Natural killer cell (primary cell): ENCODE results near the gene OR52E1. TPM values are rescaled to one million over a fixed set of nuclear protein-coding genes. Genes with fewer than 3 reads are reported as not detected.

Experiments
- ATAC-seq, 3 donors: fragments of 150-1000 bp in 2 of 3; fragments of 200-7000 bp in 1 of 3; cut with Tn5 transposase; 1 replicate in 1 of 3; 2 replicates in 2 of 3; pipeline ENCODE4 v1.10.0; 2021; ENCODE audit warnings: mild to moderate bottlenecking in 2 of 3, moderate library complexity in 2 of 3
- DNase-seq, 2 donors: peaks; one replicate each; pipeline versions ENCODE4 v3.0.0 to v3.0.0-alpha.2; 2013 to 2021; ENCODE audit warnings: mixed read lengths in 1 of 2
- H3K27ac ChIP-seq: one replicate; pipeline ENCODE4 v1.5.1; 2013; ENCODE audit warnings: mild to moderate bottlenecking, low read length
- H3K27me3 ChIP-seq: one replicate; pipeline ENCODE4 v1.6.1; 2013; ENCODE audit warnings: low read length; ENCODE audit not compliant: control insufficient read depth, insufficient read depth
- H3K36me3 ChIP-seq: one replicate; pipeline ENCODE4 v1.6.1; 2013; ENCODE audit warnings: low read length; ENCODE audit not compliant: control insufficient read depth, insufficient read depth
- H3K4me1 ChIP-seq: one replicate; pipeline ENCODE4 v1.6.1; 2013; ENCODE audit warnings: low read length; ENCODE audit not compliant: control insufficient read depth, insufficient read depth
- H3K4me3 ChIP-seq: one replicate; pipeline ENCODE4 v1.5.1; 2013; ENCODE audit warnings: low read length
- H3K9me3 ChIP-seq: one replicate; pipeline ENCODE4 v1.6.1; 2013; ENCODE audit warnings: low read length; ENCODE audit not compliant: control insufficient read depth, insufficient read depth
- H3K27ac Mint-ChIP-seq, 2 donors: one replicate each; pipeline ENCODE4 v1.8.0; 2022; ENCODE audit warnings: mild to moderate bottlenecking in 2 of 2, mixed read lengths in 2 of 2, moderate library complexity in 1 of 2
- H3K27me3 Mint-ChIP-seq, 2 donors: one replicate each; pipeline ENCODE4 v1.8.0; 2022; ENCODE audit warnings: low read depth in 2 of 2, mixed read lengths in 2 of 2
- H3K36me3 Mint-ChIP-seq: one replicate; pipeline ENCODE4 v1.8.0; 2022; ENCODE audit warnings: mixed read lengths
- H3K4me1 Mint-ChIP-seq, 2 donors: one replicate each; pipeline ENCODE4 v1.8.0; 2022; ENCODE audit warnings: mixed read lengths in 2 of 2
- H3K4me3 Mint-ChIP-seq: one replicate; pipeline ENCODE4 v1.8.0; 2022; ENCODE audit warnings: mild to moderate bottlenecking, moderate library complexity, mixed read lengths
- H3K9me3 Mint-ChIP-seq, 2 donors: one replicate each; pipeline ENCODE4 v1.8.0; 2022; ENCODE audit warnings: mixed read lengths in 2 of 2
- CTCF ChIP-seq: fragments of 200-600 bp; IDR thresholded peaks from one replicate; pipeline ENCODE4 v1.8.0; 2022; ENCODE audit warnings: antibody characterized with exemption
- WGBS: methylation state at CpG from one replicate; pipeline ENCODE4 v1.1.7; 2013; ENCODE audit warnings: missing lambda C conversion rate; ENCODE audit not compliant: insufficient coverage; 5-methylcytosine and 5-hydroxymethylcytosine counted together
- intact Hi-C: fragments of 100-400 bp; cut with micrococcal nuclease; formaldehyde crosslinking; loops from one replicate; pipeline ENCODE4 v1.14.2; 2022
- total RNA-seq, 4 donors: library from RNA; stranded (reverse); fragments of 120-200 nt in 1 of 4; gene quantifications; one replicate each; pipeline versions ENCODE4 v1.2.3 to v1.2.4, GENCODE V29; 2013 to 2022

Gene OR52E1
- total RNA-seq, 3 donors from 2014 or later (not counting 1 experiment from before 2014, with no cell fraction given) = not detected

- Mint-ChIP-seq H3K4me1 (no peaks in the 10 kb centered on the region), H3K27me3 (no peaks in the 10 kb centered on the region), H3K9me3 (peaks cover 3 to 6% of the 10 kb centered on the region in 2 donors), H3K27ac (no peak overlapping the region), H3K4me3 (no peak overlapping the region), H3K36me3 (no peaks in the 10 kb centered on the region)
- WGBS = 97% methylated on average over 1 of the region's 1 CpG
- ATAC-seq (no peak), DNase-seq (no peak)
- Histone ChIP-seq H3K4me3 (no peak overlapping the region), H3K27me3 (no peaks in the 10 kb centered on the region), H3K9me3 (no peaks in the 10 kb centered on the region), H3K4me1 (no peaks in the 10 kb centered on the region), H3K27ac (no peak overlapping the region), H3K36me3 (no peaks in the 10 kb centered on the region)
- intact Hi-C loops = no loop called here
- no peak for TF ChIP-seq CTCF
These were observed 31.0 kb upstream of the OR52E1 start for GRCh38 chr11:5038341-5038740.

GRCh38 chr11:5040876-5041275 is 28.5 kb upstream of the OR52E1 start:
- Histone ChIP-seq H3K4me1 (no peaks in the 10 kb centered on the region), H3K4me3 (no peak overlapping the region), H3K9me3 (no peaks in the 10 kb centered on the region), H3K36me3 (no peaks in the 10 kb centered on the region), H3K27me3 (no peaks in the 10 kb centered on the region), H3K27ac (no peak overlapping the region)
- peaks cover 3 to 6% of the 10 kb centered on the region in 2 donors for H3K9me3 Mint-ChIP-seq
- H3K27me3 Mint-ChIP-seq = no peaks in the 10 kb centered on the region
- no peak for TF ChIP-seq CTCF
- 71% methylated on average over 2 of the region's 4 CpGs for WGBS
- no peaks in the 10 kb centered on the region for H3K36me3 Mint-ChIP-seq
- DNase-seq = no peak
- no peaks in the 10 kb centered on the region for H3K4me1 Mint-ChIP-seq
- no peak for ATAC-seq
- H3K27ac Mint-ChIP-seq = no peak overlapping the region
- no peak overlapping the region for H3K4me3 Mint-ChIP-seq
- intact Hi-C loops = no loop called here

- intact Hi-C loops = no loop called here
- H3K4me3 Mint-ChIP-seq = no peak overlapping the region
- Histone ChIP-seq H3K4me3 (no peak overlapping the region), H3K27ac (no peak overlapping the region), H3K36me3 (no peaks in the 10 kb centered on the region), H3K4me1 (no peaks in the 10 kb centered on the region), H3K27me3 (no peaks in the 10 kb centered on the region), H3K9me3 (no peaks in the 10 kb centered on the region)
- ATAC-seq (no peak), DNase-seq (no peak)
- H3K36me3 Mint-ChIP-seq = no peaks in the 10 kb centered on the region
- no peaks in the 10 kb centered on the region for H3K4me1 Mint-ChIP-seq
- WGBS = 93% methylated on average over 3 of the region's 3 CpGs
- peaks cover 3 to 6% of the 10 kb centered on the region in 2 donors for H3K9me3 Mint-ChIP-seq
- H3K27me3 Mint-ChIP-seq = no peaks in the 10 kb centered on the region
- H3K27ac Mint-ChIP-seq = no peak overlapping the region
- TF ChIP-seq CTCF = no peak
These were observed 27.3 kb upstream of the OR52E1 start for GRCh38 chr11:5042091-5042490.

GRCh38 chr11:5043380-5043779 is 26.0 kb upstream of the OR52E1 start:
- no peaks in the 10 kb centered on the region for H3K27me3 Mint-ChIP-seq

More at GRCh38 chr11:5043380-5043779, 26.0 kb upstream of the OR52E1 start:
- WGBS = 79% methylated on average over 2 of the region's 2 CpGs
- Histone ChIP-seq H3K9me3 (no peaks in the 10 kb centered on the region), H3K27me3 (no peaks in the 10 kb centered on the region), H3K4me3 (no peak overlapping the region), H3K4me1 (no peaks in the 10 kb centered on the region), H3K36me3 (no peaks in the 10 kb centered on the region), H3K27ac (no peak overlapping the region)
- DNase-seq = no peak
- ATAC-seq = no peak
- H3K4me3 Mint-ChIP-seq = no peak overlapping the region
- no peaks in the 10 kb centered on the region for H3K36me3 Mint-ChIP-seq
- H3K4me1 Mint-ChIP-seq = no peaks in the 10 kb centered on the region
- H3K9me3 Mint-ChIP-seq = peaks cover 0 to 3% of the 10 kb centered on the region in 2 donors
- TF ChIP-seq CTCF = no peak
- intact Hi-C loops = no loop called here
- H3K27ac Mint-ChIP-seq = no peak overlapping the region
